ENCODE results near the gene YDJC.

DNA sequence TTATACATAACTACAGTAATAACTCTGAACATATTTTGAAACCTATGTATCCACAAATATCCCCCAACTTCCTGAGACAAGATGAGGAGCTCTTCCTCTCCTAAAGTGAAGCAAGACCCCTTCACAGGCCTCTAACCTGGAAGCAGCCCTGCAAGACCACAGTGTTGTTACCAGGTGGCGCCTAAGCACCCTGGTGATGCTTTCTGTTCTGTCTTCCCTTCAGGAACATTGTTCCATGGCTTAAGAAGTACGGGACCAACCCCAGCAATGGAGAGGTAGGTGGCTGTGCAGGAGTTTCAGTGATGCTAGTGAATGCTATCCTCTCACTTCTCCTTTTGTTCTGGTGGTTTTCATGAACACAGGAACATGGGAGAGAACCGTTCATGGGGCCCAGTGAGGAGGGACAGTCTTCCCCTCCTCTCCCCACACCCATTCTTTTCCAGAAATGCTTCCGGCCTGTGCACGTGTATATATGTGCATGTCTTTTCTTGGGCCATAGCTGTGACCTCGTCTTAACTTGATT, 42.3 kb upstream of the YDJC start:
- TF ChIP-seq POLR2AphosphoS5 (IDR thresholded peaks at IDR 0.05; ENCODE audit: control insufficient read depth, insufficient read depth, low read depth, low read length): no peak
- TF ChIP-seq, protein P1, sequence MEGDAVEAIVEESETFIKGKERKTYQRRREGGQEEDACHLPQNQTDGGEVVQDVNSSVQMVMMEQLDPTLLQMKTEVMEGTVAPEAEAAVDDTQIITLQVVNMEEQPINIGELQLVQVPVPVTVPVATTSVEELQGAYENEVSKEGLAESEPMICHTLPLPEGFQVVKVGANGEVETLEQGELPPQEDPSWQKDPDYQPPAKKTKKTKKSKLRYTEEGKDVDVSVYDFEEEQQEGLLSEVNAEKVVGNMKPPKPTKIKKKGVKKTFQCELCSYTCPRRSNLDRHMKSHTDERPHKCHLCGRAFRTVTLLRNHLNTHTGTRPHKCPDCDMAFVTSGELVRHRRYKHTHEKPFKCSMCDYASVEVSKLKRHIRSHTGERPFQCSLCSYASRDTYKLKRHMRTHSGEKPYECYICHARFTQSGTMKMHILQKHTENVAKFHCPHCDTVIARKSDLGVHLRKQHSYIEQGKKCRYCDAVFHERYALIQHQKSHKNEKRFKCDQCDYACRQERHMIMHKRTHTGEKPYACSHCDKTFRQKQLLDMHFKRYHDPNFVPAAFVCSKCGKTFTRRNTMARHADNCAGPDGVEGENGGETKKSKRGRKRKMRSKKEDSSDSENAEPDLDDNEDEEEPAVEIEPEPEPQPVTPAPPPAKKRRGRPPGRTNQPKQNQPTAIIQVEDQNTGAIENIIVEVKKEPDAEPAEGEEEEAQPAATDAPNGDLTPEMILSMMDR (IDR thresholded peaks at IDR 0.05 in 2 of 3, conservative IDR thresholded peaks at IDR 0.05 in 1 of 3; ENCODE audit: insufficient read depth in 2 of 3, low read depth in 1 of 3, low read length in 3 of 3): peak in 2 of 3 experiments; percentile 27 to 32; a peak in 3 of 6 replicates
- TF ChIP-seq MTF1 (CRISPR knock-in tag; IDR thresholded peaks at IDR 0.05; ENCODE audit: borderline replicate concordance): no peak
- TF ChIP-seq ZSCAN29 (IDR thresholded peaks at IDR 0.05): no peak
- peak; percentile 24; the same call in 1 of the 2 replicates for TF ChIP-seq MAFK (IDR thresholded peaks at IDR 0.05; ENCODE audit: low read length)
- TF ChIP-seq, protein P2, sequence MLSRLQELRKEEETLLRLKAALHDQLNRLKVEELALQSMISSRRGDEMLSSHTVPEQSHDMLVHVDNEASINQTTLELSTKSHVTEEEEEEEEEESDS (CRISPR knock-in tag; IDR thresholded peaks at IDR 0.05): no peak
- TF ChIP-seq, protein P3, sequence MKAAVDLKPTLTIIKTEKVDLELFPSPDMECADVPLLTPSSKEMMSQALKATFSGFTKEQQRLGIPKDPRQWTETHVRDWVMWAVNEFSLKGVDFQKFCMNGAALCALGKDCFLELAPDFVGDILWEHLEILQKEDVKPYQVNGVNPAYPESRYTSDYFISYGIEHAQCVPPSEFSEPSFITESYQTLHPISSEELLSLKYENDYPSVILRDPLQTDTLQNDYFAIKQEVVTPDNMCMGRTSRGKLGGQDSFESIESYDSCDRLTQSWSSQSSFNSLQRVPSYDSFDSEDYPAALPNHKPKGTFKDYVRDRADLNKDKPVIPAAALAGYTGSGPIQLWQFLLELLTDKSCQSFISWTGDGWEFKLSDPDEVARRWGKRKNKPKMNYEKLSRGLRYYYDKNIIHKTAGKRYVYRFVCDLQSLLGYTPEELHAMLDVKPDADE (conservative IDR thresholded peaks at IDR 0.05; ENCODE audit: control insufficient read depth, low read depth, low read length): no peak

All from K562 (cell line).